K562 (cell line): Measurements from ENCODE around the gene SOCS6. TPM values are rescaled to one million over a fixed set of nuclear protein-coding genes. Genes with fewer than 3 reads are reported as not detected.

Experiments used
- ATAC-seq: fragments of 200-7000 bp; cut with Tn5 transposase; 3 replicates; pipeline ENCODE4 v1.9.1; 2020; ENCODE audit warnings: moderate library complexity
- BruUV-seq: library from RNA; stranded (reverse); fragments of 400-500 nt; replicated peaks from 2 replicates; lab custom pipeline; 2021; lab: Mats Ljungman, UMichigan
- CTCF ChIA-PET: fragments of 300-600 bp; formaldehyde crosslinking; extraction: SDS; loops from one replicate; lab custom pipeline; 2021; ENCODE audit warnings: low intra/inter-chr PET ratio; lab: Yijun Ruan, JAX
- POLR2A ChIA-PET: fragments of 300-600, 350-650 bp; sonication (Branson Sonifier 250); formaldehyde crosslinking; extraction: SDS; loops from one replicate; lab custom pipeline; 2021; ENCODE audit warnings: antibody characterized with exemption, inconsistent platforms; lab: Yijun Ruan, JAX
- DNase-seq, 4 experiments: peaks; one replicate each; pipeline versions ENCODE4 v3.0.0 to v3.0.0-alpha.2; 2011 to 2018; ENCODE audit warnings: low spot score in 3 of 4, mixed read lengths in 3 of 4; ENCODE audit errors: extremely low read depth in 1 of 4
- FAIRE-seq: peaks from 2 replicates; lab custom pipeline; 2011; peaks lifted over from hg19 to GRCh38; lab: Jason Lieb, UNC
- H2AFZ ChIP-seq: 2 replicates; pipeline ENCODE4 v1.6.0; 2011; ENCODE audit warnings: low read depth, low read length, control low read depth, inconsistent platforms
- H3K27ac ChIP-seq: fragments of 200-600 bp; 3 replicates; pipeline ENCODE4 v1.8.0; 2011; ENCODE audit warnings: low read depth, mild to moderate bottlenecking, control low read depth, inconsistent platforms, low read length, moderate library complexity, mixed read lengths; ENCODE audit errors: extremely low read depth
- H3K27me3 ChIP-seq, 2 experiments: fragments of 300-600 bp in 1 of 2; 2 replicates in 1 of 2; 3 replicates in 1 of 2; pipeline versions ENCODE4 v1.6.0 to v1.8.0; 2011; ENCODE audit warnings: inconsistent platforms in 2 of 2, low read length in 2 of 2, mild to moderate bottlenecking in 1 of 2, mixed read lengths in 1 of 2, moderate library complexity in 1 of 2; ENCODE audit not compliant: control insufficient read depth in 2 of 2, insufficient read depth in 2 of 2
- H3K36me3 ChIP-seq: fragments of 300-600 bp; 3 replicates; pipeline ENCODE4 v1.8.0; 2011; ENCODE audit warnings: mild to moderate bottlenecking, low read length, inconsistent platforms; ENCODE audit not compliant: control insufficient read depth, insufficient read depth
- H3K4me1 ChIP-seq, 2 experiments: fragments of 200-600 bp in 1 of 2; replicated peaks in 1 of 2; 2 replicates in 1 of 2; 3 replicates in 1 of 2; pipeline versions ENCODE4 v1.5.1 to v1.8.0; 2011; ENCODE audit warnings: inconsistent platforms in 2 of 2, low read length in 2 of 2, mild to moderate bottlenecking in 1 of 2, mixed read lengths in 1 of 2, moderate library complexity in 1 of 2; ENCODE audit not compliant: control insufficient read depth in 2 of 2, insufficient read depth in 2 of 2
- H3K4me2 ChIP-seq: 2 replicates; pipeline ENCODE4 v1.6.1; 2011; ENCODE audit warnings: low read length, control low read depth, inconsistent platforms, mixed read lengths; ENCODE audit not compliant: insufficient read depth
- H3K4me3 ChIP-seq: fragments of 200-600 bp; sonication (generic), shearing (Covaris generic); 2 replicates; pipeline ENCODE4 v1.5.1; 2016; ENCODE audit warnings: control low read depth, inconsistent platforms
- H3K79me2 ChIP-seq: fragments of 200-600 bp; 3 replicates; pipeline ENCODE4 v1.8.0; 2011; ENCODE audit warnings: low read length, inconsistent platforms; ENCODE audit not compliant: control insufficient read depth, insufficient read depth
- H3K9ac ChIP-seq, 2 experiments: 2 replicates each; pipeline versions ENCODE4 v1.6.0 to v1.6.1; 2011; ENCODE audit warnings: low read depth in 2 of 2, low read length in 2 of 2, control low read depth in 1 of 2, inconsistent platforms in 1 of 2, mild to moderate bottlenecking in 1 of 2, mixed read lengths in 1 of 2; ENCODE audit not compliant: insufficient read depth in 1 of 2
- H3K9me1 ChIP-seq: one replicate; pipeline ENCODE4 v1.6.0; 2011; ENCODE audit warnings: inconsistent platforms, mild to moderate bottlenecking, low read length, moderate library complexity; ENCODE audit not compliant: control insufficient read depth, insufficient read depth
- H3K9me3 ChIP-seq: replicated peaks from 2 replicates; pipeline ENCODE4 v1.5.1; 2011; ENCODE audit warnings: low read depth, low read length, inconsistent platforms; ENCODE audit not compliant: control insufficient read depth, insufficient read depth
- H4K20me1 ChIP-seq: replicated peaks from 2 replicates; pipeline ENCODE4 v1.6.1; 2011; ENCODE audit warnings: low read length, inconsistent platforms, mixed read lengths; ENCODE audit not compliant: control insufficient read depth, insufficient read depth
- BRD4 ChIP-seq: fragments of 200-600 bp; sonication (generic); IDR thresholded peaks from 2 replicates; pipeline ENCODE4 v1.6.1; 2017; ENCODE audit warnings: inconsistent platforms
- CUX1 ChIP-seq: fragments of 200-800 bp; sonication (Bioruptor generic); IDR thresholded peaks from 2 replicates; pipeline ENCODE4 v1.6.1; 2016; ENCODE audit warnings: missing genetic modification characterization, missing compliant biosample characterization
- GTF2E2 ChIP-seq: fragments of 200-800 bp; sonication (Bioruptor generic); IDR thresholded peaks from 2 replicates; pipeline ENCODE4 v1.6.1; 2016; ENCODE audit warnings: missing genetic modification characterization, missing compliant biosample characterization
- OTX1 ChIP-seq: fragments of 450-650 bp; formaldehyde crosslinking; IDR thresholded peaks from 2 replicates; pipeline ENCODE4 v1.4.0; 2022; ENCODE audit warnings: mild to moderate bottlenecking
- WGBS: fragments of 100-300 bp; shearing (Covaris generic); methylation state at CpG from one replicate; pipeline ENCODE4 v1.1.6; 2016; ENCODE audit warnings: low coverage, mixed read lengths; ENCODE audit not compliant: insufficient coverage; ENCODE audit errors: missing lambda C conversion rate; 5-methylcytosine and 5-hydroxymethylcytosine counted together
- in situ Hi-C: fragments of 300-500 bp; cut with MboI; formaldehyde crosslinking; loops from 4 replicates; pipeline ENCODE4 v1.15.0; 2018; ENCODE audit warnings: inconsistent platforms, mixed read lengths
- intact Hi-C: fragments of 100-400 bp; cut with micrococcal nuclease; formaldehyde crosslinking; loops from 2 replicates; pipeline ENCODE4 v1.14.2; 2022
- polyA plus RNA-seq, 8 experiments: library from polyadenylated mRNA; depleted of rRNA in 4 of 8; stranded (reverse) in 5 of 8; unstranded in 3 of 8; fragments of >200 nt; fragmentation: Nextera tagmentation in 2 of 8; fragmentation: Illumina TruSeq in 1 of 8; extraction: Ambion mirVana in 2 of 8; extraction: Trizol in 1 of 8; gene quantifications; 2 replicates each; pipeline versions ENCODE4 v1.2.1 to v1.2.3, GENCODE V29; 2011 to 2014; ENCODE audit warnings: inconsistent platforms in 1 of 8, missing spikeins in 1 of 8
- total RNA-seq, 7 experiments: library from RNA; depleted of rRNA in 6 of 7; stranded (reverse); fragments of >200 nt in 6 of 7; fragmentation: Illumina TruSeq in 2 of 7; extraction: Trizol in 2 of 7; gene quantifications; 2 replicates each; pipeline versions ENCODE4 v1.2.1 to v1.2.3, GENCODE V29; 2011 to 2021; ENCODE audit warnings: low replicate concordance in 1 of 7

The SOCS6 gene
- total and polyA plus RNA-seq, 9 of the 15 experiments (the other 6 are each of a cell fraction or from before 2014, with no cell fraction given): 2.5 to 7.1 (median 5.6) TPM

GRCh38 chr18:70371908-70372307, 83.1 kb downstream of the SOCS6 start:
- FAIRE-seq: peak; percentile 6
- Histone ChIP-seq H3K4me2 (no peak overlapping the region), H3K9ac (no peak overlapping the region), H3K79me2 (no peaks in the 10 kb centered on the region), H3K9me1 (no peaks in the 10 kb centered on the region), H3K4me1 (peaks cover 0 to 3% of the 10 kb centered on the region in 2 experiments; a peak in 1 of 5 replicates)
- 26% methylated on average over 2 of the region's 2 CpGs for WGBS
- ATAC-seq: no peak
- POLR2A ChIA-PET: no interaction called here
- CTCF ChIA-PET: no interaction called here
- no peak for DNase-seq
- TF ChIP-seq CUX1 (CRISPR knock-in tag) (no peak), OTX1 (CRISPR knock-in tag) (no peak), GTF2E2 (tag) (no peak), BRD4 (no peak)
- TF ChIP-seq, all 486 proteins: peak for 0
- H3K9me3 ChIP-seq: no peaks in the 10 kb centered on the region
- H3K27ac ChIP-seq: no peak overlapping the region
- H3K4me3 ChIP-seq: no peak overlapping the region
- no peaks in the 10 kb centered on the region for H3K36me3 ChIP-seq
- in situ Hi-C loops (no loop called here), intact Hi-C loops (no loop called here)
- BruUV-seq: no TSS peak
- no peaks in the 10 kb centered on the region for H3K27me3 ChIP-seq
- 0 out of 2 replicates have a peak overlapping the region, but pooled peaks have one; percentile 39 for H2AFZ ChIP-seq
- H4K20me1 ChIP-seq: no peaks in the 10 kb centered on the region; the same call in 1 of the 2 replicates
